Measurements from ENCODE around the gene MATN1. TPM values are rescaled to one million over a fixed set of nuclear protein-coding genes. Genes with fewer than 3 reads are reported as not detected.

MATN1 gene
- total RNA-seq, 1 experiment from 2014 or later = 1.2 TPM

DNA sequence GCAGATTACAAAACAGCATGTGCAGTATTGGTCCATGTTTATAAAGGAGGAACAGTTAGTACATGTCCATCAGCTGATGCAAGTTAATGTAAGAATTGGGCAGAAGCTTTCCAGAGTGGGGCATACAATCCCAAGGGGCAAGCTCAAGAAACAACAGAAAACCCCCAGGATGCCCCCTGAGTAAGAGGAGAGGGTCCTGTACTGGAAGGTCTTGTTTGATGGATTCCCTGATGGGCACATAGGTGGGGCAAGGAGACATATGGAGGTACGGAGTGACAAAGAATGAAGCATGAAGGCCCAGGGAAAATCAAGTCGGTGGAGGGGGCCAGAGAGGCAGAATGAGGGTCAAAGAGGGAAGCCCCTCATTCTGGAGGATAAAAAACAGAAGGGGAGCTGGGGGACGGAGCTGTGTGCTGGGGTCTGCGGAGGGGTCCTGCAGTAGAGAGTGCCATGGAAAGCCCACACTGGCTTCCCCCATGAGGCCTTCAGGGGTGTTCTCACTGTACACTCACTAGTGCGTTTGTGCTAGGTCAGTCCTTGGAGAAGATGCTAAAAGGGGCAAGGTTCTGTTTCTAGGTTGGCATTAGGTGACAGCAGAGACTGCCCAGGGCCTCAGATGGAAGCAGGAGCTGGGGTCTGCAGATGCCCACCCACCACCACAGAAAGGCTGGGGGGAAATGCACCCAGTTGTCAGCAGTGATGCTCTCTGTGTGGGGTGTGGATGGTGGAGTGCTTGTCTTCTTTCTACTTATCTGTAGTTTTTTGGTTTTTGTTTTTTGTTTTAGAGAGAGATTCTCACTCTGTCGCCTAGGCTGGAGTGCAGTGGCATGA, 12.5 kb upstream of the MATN1 start:
- in situ Hi-C loops (cut with HindIII; ENCODE audit: low sequenced_read_pairs) = no loop called here
- DNase-seq (ENCODE audit: low spot score) = no peak

DNA sequence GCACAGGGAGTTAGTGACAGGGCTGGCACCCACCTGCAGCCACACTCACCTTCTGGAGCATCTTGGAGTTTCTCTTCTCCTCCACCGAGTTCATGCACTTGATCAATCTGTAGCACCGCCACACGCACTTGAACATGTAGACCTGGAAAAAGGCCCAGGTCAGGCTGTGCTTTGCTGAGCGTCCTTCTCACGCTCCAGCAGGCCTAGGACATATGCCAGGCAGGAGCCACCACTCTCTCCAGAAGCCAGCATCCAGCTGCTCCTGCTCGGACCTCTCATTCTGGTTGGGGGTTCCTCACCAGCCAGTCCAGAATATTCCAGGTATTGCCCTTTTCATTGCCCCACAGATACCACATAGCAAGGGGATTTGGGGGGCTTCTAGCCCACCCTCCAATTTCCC, 11.7 kb upstream of the MATN1 start:
- DNase-seq (ENCODE audit: low spot score) = no peak
- in situ Hi-C loops (cut with HindIII; ENCODE audit: low sequenced_read_pairs) = no loop called here

DNA sequence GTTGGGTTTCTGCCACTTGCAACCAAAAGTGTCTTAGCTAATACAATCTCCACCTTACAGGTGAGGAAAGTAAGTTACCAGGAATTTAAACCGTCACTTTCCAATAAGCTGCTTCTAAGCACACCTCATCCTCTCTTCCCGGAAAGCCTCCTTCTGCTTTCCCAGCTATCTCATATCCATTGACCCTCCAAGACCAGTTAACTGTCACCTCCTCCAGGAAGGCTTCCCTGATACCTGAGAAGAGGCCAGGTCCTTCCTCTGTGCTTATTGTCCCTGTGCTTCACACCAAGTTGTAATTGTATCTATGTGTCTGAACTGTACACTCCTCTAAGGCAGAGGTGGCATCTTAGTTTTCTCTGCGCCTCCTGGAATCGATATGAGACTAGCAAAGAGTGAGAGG, 11.2 kb upstream of the MATN1 start:
- no peak for DNase-seq (ENCODE audit: low spot score)
- in situ Hi-C loops (cut with HindIII; ENCODE audit: low sequenced_read_pairs) = no loop called here

DNA sequence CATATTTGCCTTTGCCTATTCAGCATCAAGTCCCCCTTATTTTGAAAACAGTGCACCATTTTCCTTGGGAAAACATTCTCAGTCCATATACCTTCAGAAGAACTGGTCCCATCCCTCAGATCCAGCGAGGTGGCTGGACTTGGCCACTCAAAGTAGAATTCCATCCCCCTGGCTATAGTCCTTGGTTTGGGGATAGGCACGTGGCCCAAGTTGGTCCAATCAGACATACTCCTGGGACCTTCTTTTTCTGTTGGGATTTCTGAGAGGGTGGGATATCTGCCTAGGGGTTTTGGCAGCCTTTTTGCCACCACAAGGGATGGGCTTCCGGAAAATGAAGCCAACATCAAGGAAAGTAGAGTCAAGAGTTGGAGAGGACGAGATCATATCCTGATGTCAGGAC, 10.7 kb upstream of the MATN1 start:
- in situ Hi-C loops (cut with HindIII; ENCODE audit: low sequenced_read_pairs) = no loop called here
- no peak for DNase-seq (ENCODE audit: low spot score)

DNA sequence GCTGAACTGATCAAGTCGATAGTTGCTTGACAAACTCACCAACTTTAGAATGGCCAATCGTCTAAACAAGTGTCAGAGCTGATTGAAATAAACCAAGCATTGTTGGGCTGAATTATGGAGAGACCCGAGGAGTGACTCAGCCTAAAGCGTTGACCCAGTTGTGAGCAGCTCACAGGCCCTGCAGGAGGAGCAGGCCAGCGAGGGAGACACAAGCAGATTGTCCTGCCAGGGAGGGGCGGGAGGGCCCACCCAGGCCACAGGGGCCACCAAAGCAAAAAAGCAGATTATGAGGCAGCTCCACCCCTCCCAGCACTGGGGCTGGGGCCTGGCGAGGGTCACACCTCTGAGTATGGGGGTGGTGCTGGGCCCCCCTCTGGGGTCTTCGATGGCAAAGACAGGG, 10.1 kb upstream of the MATN1 start:
- no peak for DNase-seq (ENCODE audit: low spot score)
- in situ Hi-C loops (cut with HindIII; ENCODE audit: low sequenced_read_pairs) = no loop called here

DNA sequence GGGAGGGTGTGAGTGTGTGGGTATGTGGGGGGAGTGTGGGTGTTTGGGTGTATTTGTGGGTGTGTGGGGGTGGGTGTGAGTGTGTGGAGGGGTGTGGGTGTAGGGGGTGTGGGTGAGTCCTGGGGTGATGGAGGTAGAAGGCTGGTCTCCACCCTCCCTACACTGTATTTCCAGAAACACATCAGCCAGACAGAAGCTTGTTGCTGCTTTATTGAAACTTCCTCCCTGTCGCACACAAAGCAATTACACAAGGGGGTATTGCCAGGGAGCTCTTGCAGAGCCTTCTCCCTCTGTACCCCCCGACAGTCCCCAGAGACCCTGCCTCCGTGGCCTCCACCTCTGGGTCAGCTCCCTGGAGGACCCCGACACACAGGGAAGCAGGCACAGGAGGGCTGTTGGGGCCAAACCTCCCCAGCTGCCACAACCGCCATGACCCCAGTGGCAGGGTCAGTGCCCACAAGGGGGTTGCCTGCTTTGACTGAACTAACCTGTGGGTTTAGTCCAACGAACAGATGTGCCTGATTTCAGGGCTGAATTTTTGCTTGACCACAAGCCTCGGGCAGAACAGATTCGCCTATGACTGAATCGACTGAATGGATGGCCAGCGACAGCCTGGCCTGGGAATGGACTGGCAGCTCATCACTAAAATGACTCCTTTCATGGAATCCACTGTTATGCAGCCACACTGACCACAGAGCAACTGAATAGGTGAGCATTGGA, 9.1 kb upstream of the MATN1 start:
- in situ Hi-C loops (cut with HindIII; ENCODE audit: low sequenced_read_pairs) = no loop called here
- no peak for DNase-seq (ENCODE audit: low spot score)

DNA sequence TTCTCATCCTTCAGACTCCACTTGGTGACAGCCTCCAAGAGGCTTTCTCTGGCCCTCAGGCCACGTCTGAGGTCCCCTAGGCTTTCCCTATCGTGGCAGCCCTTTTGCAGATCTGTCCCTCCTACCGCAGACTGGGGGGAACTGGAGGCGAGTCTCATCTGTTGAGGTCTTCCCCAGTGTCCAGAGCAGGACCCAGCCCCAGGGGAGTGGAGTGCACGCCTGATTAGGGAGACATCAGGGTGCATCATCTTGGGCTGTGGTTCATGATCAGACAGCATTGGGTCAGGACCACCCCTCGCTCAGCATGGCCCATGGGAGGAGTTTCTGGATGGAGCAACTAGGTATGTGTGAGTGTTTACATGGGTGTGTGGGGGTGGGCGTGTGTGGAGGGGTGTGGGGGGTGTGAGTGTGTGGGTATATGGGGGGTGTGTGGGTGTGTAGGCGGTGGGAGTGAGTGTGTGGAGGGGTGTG, 8.5 kb upstream of the MATN1 start:
- DNase-seq (ENCODE audit: low spot score) = no peak
- in situ Hi-C loops (cut with HindIII; ENCODE audit: low sequenced_read_pairs) = no loop called here

DNA sequence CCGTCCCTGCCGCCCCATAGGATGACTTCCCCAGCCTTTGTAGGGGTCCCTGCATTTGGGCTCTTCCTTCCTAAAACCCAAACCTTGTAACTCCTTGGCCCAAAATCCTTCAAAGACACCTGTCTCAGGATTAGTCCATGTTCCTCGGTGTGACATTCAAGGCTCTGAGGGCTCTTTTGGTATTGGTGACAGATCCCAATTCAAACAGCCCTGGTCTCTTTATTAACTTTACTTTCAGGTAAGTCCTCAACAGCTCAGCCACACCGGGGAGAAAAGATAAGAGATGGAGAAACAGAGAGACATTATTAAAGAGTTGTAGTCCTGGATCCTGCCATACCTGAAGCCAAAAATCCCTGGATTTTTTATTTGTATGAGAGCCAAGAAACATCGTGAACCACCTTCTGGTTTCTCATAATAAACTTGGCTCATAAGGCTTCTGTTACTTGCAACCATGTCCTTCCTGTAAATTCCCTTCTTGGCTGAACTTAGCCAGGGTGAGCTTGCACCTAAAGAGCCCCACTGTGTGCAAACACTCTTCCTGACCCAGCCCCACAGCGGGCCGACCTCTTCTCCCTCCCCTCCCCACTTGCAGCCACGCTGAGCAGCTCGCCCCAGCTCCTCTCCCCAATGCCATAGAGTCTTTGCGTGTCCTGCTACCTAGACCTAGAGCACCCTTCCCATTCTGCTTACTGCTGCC, 7.9 kb upstream of the MATN1 start:
- in situ Hi-C loops (cut with HindIII; ENCODE audit: low sequenced_read_pairs) = no loop called here
- DNase-seq (ENCODE audit: low spot score) = no peak

DNA sequence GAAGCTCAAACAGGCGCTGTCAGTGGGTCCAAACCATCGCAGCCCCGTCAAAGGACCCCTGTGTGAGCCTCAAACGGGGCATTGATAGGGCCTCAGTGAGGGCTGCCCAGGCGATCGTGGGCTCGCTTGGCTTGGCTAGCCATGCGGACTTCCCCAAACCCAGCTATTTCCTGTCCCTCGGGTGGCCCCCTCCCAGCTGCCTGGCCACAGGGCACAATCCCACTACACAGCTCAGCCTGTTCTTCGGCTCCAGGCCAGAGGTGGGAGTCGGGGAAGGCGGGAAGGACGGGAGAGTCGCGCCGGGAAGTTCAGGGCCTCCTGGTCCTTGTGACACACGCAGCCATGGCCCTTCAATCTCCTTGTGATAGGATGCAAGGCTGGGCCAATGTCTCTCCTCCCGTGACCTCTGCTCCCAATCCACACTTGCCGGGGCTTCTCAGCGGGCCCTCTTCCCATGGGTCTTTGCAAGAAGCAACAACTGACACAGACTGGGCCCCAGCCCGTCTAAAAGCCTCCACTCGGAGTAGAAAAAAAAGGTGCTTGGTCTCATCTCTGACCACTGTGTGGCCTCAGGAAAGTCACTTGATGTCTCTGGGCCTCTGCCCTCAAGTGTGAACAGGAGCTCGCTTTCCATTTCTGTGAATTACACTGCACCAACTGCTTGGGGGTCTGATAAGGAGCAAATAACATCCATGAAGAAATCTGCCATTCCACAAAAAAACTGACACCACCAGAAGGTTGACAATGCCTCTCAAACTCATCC, 7.1 kb upstream of the MATN1 start:
- in situ Hi-C loops (cut with HindIII; ENCODE audit: low sequenced_read_pairs) = no loop called here
- DNase-seq (ENCODE audit: low spot score) = no peak

DNA sequence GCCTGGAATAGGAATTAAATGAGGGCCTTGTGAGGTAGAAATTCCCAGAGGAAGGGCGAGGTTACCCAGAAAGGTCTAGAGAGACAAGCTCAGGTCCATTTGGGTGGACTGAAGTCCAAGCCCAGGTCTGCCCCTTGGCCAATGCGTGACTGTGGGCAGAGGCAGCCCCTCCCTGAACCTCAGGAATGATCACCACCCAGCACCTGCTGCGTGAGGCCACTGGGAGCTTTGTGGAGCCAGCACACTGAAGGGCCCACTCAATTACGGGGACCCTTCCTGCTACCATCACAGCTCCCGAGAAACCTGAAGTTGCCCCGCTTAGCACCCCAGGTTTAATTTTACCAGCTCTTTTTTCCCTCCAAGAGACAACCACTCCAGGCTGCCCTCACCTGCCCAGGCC, 6.5 kb upstream of the MATN1 start:
- in situ Hi-C loops (cut with HindIII; ENCODE audit: low sequenced_read_pairs) = no loop called here
- no peak for DNase-seq (ENCODE audit: low spot score)

DNA sequence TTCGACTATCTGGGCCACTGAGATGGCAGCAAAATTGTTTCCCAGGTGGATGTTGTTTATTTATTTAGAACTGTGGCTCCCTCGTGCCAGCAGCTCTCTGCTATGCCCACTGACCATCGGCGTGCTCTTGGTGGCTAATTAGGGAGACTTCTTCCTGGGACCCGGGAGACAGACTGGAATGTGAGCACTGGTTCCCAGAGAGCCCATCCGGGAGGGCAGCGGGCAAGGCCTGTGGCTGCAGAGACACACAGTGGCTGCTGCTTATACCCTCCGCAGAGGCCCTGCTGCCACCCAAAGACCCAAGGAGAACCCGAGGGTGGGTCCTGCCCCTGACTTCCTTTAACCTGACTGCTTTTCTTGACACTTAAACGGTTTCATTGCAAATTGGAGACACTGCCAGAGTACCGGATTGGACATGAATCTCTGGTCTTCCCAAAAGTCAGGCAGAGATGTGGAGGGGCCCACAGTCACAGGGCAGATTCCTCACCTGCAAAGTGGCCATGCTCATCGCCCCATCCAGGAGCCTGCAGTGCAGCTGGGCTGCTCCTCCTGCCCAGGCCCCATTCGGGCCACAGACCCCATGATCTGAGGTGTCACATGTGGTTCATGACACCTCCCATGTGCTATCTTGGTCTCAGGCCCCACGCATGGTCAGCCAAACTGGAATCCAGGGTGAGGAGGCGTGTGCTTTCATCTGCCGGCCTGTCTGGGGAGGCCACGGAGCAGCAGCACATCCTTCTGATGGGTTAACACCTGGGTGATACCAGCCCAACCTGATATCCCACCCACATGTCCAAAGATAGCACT, 5.7 kb upstream of the MATN1 start:
- DNase-seq (ENCODE audit: low spot score) = no peak
- in situ Hi-C loops (cut with HindIII; ENCODE audit: low sequenced_read_pairs) = no loop called here

DNA sequence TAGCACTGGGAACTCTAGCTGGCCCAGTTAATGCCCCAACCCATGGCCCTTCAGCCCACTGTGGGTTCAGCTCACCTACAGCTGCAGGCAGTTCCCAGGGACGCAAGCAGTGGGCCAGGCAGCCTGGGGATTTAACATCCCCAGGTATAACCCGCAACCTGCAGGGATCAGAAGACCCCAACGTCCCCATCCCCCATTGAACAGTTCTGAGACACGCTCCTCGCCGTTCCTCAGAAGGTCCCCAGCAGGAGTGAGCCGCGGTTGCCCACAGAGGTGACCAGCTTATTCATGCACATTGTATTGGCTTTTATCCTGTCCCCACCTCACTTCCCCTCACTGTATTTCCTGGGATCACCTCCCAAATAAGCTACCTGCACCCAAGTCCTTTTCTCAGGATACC, 5.0 kb upstream of the MATN1 start:
- no peak for DNase-seq (ENCODE audit: low spot score)
- in situ Hi-C loops (cut with HindIII; ENCODE audit: low sequenced_read_pairs) = no loop called here

DNA sequence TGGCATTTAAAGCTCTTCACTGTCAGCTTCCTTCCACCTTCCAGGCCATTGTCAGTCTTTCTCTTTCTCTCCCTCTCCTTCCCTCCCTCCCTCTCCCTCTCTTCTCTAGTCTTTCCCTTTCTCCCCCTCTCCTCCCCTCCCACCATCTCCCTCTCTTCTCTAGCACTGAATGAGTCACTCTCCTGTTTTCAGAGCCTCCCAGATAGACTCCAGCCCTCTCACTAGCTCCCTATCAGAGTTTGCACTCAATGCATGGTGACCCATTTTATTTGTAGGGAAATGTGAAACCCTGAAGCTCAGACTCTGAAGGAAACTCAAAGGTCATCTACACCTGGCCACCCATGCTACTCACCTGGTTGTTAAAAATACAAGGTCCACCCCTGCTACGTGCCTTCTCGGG, 4.4 kb upstream of the MATN1 start:
- in situ Hi-C loops (cut with HindIII; ENCODE audit: low sequenced_read_pairs) = no loop called here

DNA sequence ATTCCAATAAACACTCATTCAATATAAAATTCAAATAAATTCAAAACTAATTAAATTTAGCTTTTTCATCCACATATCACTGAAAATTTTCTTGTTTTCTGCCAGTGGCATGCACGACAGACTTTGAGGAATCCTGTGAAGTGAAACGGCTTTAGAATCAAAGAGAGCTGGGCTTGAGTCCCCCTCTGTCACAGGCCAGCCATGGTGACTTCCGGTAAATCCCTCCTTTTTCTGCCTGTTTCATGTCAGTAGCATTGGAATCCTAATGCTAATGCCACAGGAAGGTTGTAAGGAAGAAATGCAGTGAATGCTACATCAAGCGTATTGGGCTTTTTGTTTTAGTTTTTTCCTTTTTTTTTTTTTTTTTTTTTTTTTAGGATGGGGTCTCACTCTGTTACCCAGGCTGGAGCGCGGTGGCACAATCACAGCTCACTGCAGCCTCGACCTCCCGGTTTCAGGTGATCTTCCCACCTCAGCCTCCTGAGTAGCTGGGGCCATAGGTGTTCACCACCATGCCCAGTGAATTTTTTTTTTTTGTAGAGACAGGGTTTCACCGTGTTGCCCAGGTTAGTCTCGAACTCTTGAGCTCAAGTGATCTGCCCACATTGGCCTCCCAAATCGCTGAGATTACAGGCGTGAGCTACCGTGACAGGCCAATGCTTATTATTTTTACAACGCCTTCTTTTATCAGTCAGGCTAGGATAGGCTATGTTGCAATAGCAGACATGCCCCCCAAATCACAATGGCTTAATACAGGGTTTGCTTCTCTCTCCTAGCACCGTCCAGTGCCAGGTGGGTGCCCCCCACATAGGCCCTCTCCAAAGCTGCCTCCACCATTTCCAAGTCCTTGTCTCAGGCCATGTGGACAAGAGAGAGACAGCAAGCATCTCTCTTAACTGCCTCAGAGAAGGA, 3.6 kb upstream of the MATN1 start:
- no peak for DNase-seq (ENCODE audit: low spot score)
- in situ Hi-C loops (cut with HindIII; ENCODE audit: low sequenced_read_pairs) = no loop called here

More for the DNA sequence above, 4.4 kb upstream of the MATN1 start:
- no peak for DNase-seq (ENCODE audit: low spot score)

DNA sequence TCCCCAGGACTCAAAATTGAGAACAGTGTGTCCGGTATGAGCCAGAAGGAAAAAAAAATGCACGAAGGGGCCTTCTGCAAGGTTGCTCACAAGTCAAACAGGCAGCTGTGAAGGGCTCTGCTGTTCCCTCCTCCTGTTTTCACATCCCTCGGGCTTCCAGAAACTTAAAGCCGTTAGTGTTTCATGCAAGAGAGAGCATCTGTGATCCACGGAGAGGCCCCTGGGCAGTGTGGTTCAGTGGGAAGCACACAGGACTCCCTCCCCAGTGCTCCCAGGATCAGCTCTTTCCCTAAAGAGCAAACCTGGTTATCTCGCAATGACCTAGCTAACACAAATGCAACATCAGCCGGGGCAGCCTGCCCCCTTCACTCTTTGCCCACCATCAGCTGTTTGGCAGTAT, 2.9 kb upstream of the MATN1 start:
- in situ Hi-C loops (cut with HindIII; ENCODE audit: low sequenced_read_pairs) = no loop called here
- DNase-seq (ENCODE audit: low spot score) = no peak

DNA sequence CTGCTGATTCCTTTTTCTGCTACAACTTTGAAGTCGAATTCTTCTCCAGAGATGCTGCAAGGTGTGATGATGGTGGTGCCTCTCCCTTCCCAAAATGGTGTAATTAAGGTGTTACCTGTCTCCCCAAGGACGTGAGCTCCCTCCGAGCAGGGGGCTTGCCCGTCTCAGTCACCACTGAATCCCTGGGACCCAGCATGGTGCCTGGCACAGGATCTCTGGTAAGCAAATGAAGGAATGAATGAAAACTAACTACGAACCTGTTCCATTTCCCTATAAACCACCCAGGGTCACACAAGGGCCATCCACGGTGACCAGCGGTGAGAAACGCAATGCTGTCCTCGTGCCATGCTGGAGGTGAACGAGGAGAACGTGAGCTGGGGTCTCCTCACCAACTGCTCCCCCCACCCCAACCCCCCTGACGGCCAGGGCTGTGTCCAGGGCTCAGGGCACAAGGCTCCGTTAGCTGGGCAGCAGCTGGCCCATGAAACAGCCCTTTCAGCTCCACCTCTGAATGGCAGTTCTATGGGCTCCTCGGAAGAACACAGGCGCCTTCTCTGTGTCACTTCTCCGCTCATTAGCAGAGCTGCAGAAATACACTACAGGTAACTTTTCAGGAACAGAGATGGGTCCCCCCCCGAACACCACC, 2.2 kb upstream of the MATN1 start:
- no peak for DNase-seq (ENCODE audit: low spot score)
- in situ Hi-C loops (cut with HindIII; ENCODE audit: low sequenced_read_pairs) = no loop called here
